HG03354 (cell line): ENCODE data around the gene CFHR2.

ENCODE experiments used
- ATAC-seq: cut with Tn5 transposase; IDR thresholded peaks from one replicate; pipeline ENCODE4 v1.9.1; 2021; ENCODE audit warnings: mild to moderate bottlenecking; ENCODE audit not compliant: unreplicated experiment, poor library complexity, severe bottlenecking

The CFHR2 gene

GRCh38 chr1:196993916-196994315, 50.4 kb downstream of the CFHR2 start:
- no peak for ATAC-seq

- no peak for ATAC-seq
These were observed 53.9 kb downstream of the CFHR2 start for GRCh38 chr1:196997423-196997822.

- no peak for ATAC-seq
These were observed 58.3 kb downstream of the CFHR2 start for GRCh38 chr1:197001828-197002227.

GRCh38 chr1:197003132-197003531, 59.6 kb downstream of the CFHR2 start:
- no peak for ATAC-seq

GRCh38 chr1:197008861-197009260, 65.3 kb downstream of the CFHR2 start:
- no peak for ATAC-seq
